IgD-negative memory B cell (primary cell): ENCODE data around the gene SUSD1. TPM values are rescaled to one million over a fixed set of nuclear protein-coding genes. Genes with fewer than 3 reads are reported as not detected.
"Not testable (repeated sequence)": the region's sequence is repeated elsewhere in the genome, so short reads cannot be mapped to it uniquely, and the experiment has no call there.

Experiments
- H3K27ac Mint-ChIP-seq, 3 donors: one replicate each; pipeline ENCODE4 v1.8.0; 2020 to 2022; ENCODE audit warnings: mild to moderate bottlenecking in 3 of 3, mixed read lengths in 3 of 3, moderate library complexity in 1 of 3
- H3K27me3 Mint-ChIP-seq: one replicate; pipeline ENCODE4 v1.8.0; 2021; ENCODE audit warnings: mixed read lengths
- H3K36me3 Mint-ChIP-seq: one replicate; pipeline ENCODE4 v1.8.0; 2020; ENCODE audit warnings: mild to moderate bottlenecking, mixed read lengths
- H3K4me1 Mint-ChIP-seq, 3 donors: one replicate each; pipeline ENCODE4 v1.8.0; 2020 to 2022; ENCODE audit warnings: mixed read lengths in 3 of 3, mild to moderate bottlenecking in 1 of 3
- H3K4me3 Mint-ChIP-seq, 4 donors: one replicate each; pipeline ENCODE4 v1.8.0; 2020 to 2022; ENCODE audit warnings: mild to moderate bottlenecking in 4 of 4, mixed read lengths in 4 of 4, moderate library complexity in 3 of 4
- H3K9me3 Mint-ChIP-seq, 3 donors: one replicate each; pipeline ENCODE4 v1.8.0; 2020 to 2021; ENCODE audit warnings: mixed read lengths in 3 of 3, mild to moderate bottlenecking in 1 of 3
- polyA plus RNA-seq: library from polyadenylated mRNA; unstranded; fragments of 300-500 nt; fragmentation: Illumina TruSeq; gene quantifications from one replicate; pipeline ENCODE4 v1.2.3, GENCODE V29; 2021

The SUSD1 gene
- polyA plus RNA-seq = 3.4 TPM

DNA sequence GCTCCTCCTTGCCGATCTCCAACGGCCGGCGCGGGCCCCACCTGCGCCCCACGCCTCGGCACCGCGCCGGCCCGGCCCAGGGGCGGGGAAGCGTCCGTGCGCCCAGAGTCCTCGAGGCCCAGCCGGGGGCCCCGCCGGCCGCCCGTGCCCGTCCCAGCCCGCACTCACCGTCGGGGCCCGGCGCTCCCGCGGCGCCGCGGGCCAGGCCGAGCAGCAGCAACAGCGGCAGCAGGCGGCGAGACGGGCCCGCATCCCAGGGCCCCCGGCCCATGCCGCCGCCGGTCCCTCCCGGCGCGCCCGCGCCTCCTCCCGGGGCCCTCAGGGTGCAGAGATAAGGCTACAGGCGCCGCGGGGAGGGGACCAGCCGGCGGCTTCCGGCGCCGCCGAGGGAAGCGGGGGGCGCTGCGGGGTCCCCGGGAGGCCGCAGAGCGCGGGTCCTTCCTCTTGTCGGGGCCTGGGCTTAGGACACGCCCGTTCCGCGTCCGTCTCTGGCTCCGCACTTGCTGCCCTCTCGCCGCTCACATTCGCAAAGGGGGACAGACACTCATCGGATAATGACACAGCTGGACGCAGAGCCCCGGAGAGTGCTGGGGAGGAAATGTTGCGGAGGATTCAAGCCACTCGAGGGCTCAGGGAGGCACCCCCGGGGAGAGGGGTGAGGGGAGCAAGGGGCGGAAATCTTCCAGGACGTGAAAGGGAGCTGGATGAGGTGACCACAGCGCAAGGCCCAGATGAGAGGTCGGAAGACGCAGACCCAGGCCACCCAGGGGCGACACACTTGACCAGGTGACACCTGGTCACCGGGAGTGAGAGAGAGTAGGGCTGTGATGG, at the start of gene SUSD1:
Gene SUSD1, minus strand, starts transcription at position 333 of the 831 bp plus-strand sequence. Its CDS starts 62 bp downstream, at position 271.
- H3K9me3 Mint-ChIP-seq = no peaks in the 10 kb centered on the region
- peaks cover 22 to 28% (median 23%) of the 10 kb centered on the region in 3 donors for H3K4me1 Mint-ChIP-seq
- peak within 1 kb of the TSS; percentile 85 to 95 (median 90) for H3K4me3 Mint-ChIP-seq
- H3K27ac Mint-ChIP-seq = peak within 1 kb of the TSS; percentile 59 to 90 (median 85)
- peaks cover 6% of the 10 kb centered on the region for H3K27me3 Mint-ChIP-seq
- H3K36me3 Mint-ChIP-seq = no peaks in the 10 kb centered on the region

- no peak overlapping the region for H3K27ac Mint-ChIP-seq
- H3K4me3 Mint-ChIP-seq = no peak overlapping the region
- no peaks in the 10 kb centered on the region for H3K27me3 Mint-ChIP-seq
- peaks cover 23% of the 10 kb centered on the region for H3K36me3 Mint-ChIP-seq
- H3K4me1 Mint-ChIP-seq = peaks cover 0 to 5% (median 2%) of the 10 kb centered on the region in 3 donors
- no peaks in the 10 kb centered on the region for H3K9me3 Mint-ChIP-seq
Observed at GRCh38 chr9:112224401-112225289, 49.5 kb upstream of the SUSD1 start.

DNA sequence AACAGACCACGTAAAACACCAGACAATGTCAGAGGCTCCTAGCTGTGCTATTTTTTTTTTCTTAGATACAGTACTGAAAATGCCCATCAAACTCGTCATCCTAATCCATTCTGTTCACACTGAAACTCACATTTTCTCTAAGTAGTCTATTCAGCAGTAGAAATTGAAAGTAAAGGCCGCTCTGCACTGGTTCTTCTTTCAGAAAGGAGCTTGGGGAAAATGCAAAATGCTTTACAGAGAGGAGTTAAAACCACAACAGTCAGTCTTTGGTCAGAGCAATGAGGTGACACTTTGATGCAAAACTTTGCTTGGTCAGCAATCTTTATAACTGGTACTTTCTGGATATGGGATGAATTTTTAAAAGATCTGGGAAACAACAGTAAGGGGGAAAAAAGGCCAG, 43.8 kb upstream of the SUSD1 start:
- Mint-ChIP-seq H3K27ac (peak overlapping the region in 2 of 3 donors; percentile 17 to 29), H3K27me3 (no peaks in the 10 kb centered on the region), H3K4me1 (peaks cover 7 to 19% (median 10%) of the 10 kb centered on the region in 3 donors), H3K4me3 (peak overlapping the region in 1 of 4 donors; percentile 31), H3K36me3 (peaks cover 13% of the 10 kb centered on the region), H3K9me3 (no peaks in the 10 kb centered on the region)

DNA sequence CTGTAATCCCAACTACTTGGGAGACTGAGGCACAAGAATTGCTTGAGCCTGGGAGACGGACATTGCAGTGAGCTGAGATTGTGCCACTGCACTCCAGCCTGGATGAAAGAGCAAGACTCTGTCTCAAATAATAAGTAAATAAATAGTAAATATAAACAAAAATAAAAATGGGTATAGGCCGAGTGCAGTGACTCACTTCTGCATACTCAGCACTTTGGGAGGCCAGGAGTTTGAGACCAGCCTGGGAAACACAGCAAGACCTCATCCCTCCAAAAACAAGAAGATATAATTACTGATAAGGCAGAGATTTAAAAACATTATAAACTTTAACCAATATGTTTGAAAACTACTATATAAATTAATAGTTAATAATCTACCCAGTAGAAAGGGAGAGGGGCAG, 37.8 kb upstream of the SUSD1 start:
- Mint-ChIP-seq H3K36me3 (peaks cover 27% of the 10 kb centered on the region), H3K9me3 (peaks cover 0 to 8% (median 4%) of the 10 kb centered on the region in 3 donors)

GRCh38 chr9:112207451-112207850, 32.4 kb upstream of the SUSD1 start:
- H3K9me3 Mint-ChIP-seq = peaks cover 2 to 13% (median 13%) of the 10 kb centered on the region in 3 donors
- H3K27ac Mint-ChIP-seq = no peak overlapping the region
- no peaks in the 10 kb centered on the region for H3K27me3 Mint-ChIP-seq
- H3K4me3 Mint-ChIP-seq = no peak overlapping the region
- no peaks in the 10 kb centered on the region for H3K4me1 Mint-ChIP-seq
- H3K36me3 Mint-ChIP-seq = peaks cover 27% of the 10 kb centered on the region

More for the DNA sequence above, 37.8 kb upstream of the SUSD1 start:
- Mint-ChIP-seq H3K4me3 (no peak overlapping the region), H3K4me1 (peaks cover 0 to 2% (median 0%) of the 10 kb centered on the region in 3 donors), H3K27ac (no peak overlapping the region), H3K27me3 (no peaks in the 10 kb centered on the region)

DNA sequence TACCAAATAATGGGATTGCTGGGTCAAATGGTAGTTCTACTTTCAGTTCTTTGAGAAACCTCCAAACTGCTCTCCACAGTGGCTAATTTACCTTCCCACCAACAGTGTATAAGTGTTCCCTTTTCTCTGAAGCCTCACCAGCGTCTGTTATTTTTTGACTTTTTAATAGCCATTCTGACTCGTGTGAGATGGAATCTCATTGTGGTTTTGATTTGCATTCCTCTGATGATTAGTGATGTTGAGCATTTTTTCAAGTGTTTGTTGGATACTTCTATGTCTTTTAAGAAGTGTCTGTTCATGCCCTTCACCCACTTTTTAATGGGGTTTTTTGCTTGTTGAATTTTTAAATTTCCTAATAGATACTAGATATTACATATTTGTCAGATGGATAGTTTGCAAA, 28.4 kb upstream of the SUSD1 start:
- Mint-ChIP-seq H3K9me3 (peaks cover 2 to 16% (median 14%) of the 10 kb centered on the region in 3 donors), H3K36me3 (peaks cover 14% of the 10 kb centered on the region), H3K4me1 (no peaks in the 10 kb centered on the region), H3K27me3 (no peaks in the 10 kb centered on the region), H3K27ac (no peak overlapping the region), H3K4me3 (no peak overlapping the region)

- peaks cover 2 to 3% (median 2%) of the 10 kb centered on the region in 3 donors for H3K9me3 Mint-ChIP-seq
- no peak overlapping the region for H3K4me3 Mint-ChIP-seq
- H3K27me3 Mint-ChIP-seq = no peaks in the 10 kb centered on the region
- no peak overlapping the region for H3K27ac Mint-ChIP-seq
- H3K36me3 Mint-ChIP-seq = peaks cover 6% of the 10 kb centered on the region
- H3K4me1 Mint-ChIP-seq = no peaks in the 10 kb centered on the region
Observed at GRCh38 chr9:112200711-112201110, 25.6 kb upstream of the SUSD1 start.

DNA sequence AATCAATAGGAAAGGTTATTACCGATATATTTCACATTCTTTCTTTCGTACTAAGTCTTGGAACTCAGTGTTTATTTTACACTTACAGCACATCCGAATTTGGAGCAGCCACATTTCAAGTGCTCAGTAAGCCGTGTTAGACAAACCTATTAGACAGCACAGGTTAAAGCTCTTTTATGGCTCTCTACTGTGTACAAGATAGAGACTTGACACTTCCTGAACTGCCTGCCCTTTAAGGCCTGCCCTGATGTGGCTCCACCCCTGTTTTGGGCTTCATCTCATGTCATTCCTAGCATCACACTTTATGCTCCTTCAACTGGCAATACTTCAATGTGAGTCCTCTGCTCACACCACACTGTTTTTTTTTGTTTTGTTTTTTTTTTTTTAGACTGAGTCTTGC, 23.5 kb upstream of the SUSD1 start:
- Mint-ChIP-seq H3K27me3 (no peaks in the 10 kb centered on the region), H3K27ac (no peak overlapping the region), H3K4me3 (no peak overlapping the region)

DNA sequence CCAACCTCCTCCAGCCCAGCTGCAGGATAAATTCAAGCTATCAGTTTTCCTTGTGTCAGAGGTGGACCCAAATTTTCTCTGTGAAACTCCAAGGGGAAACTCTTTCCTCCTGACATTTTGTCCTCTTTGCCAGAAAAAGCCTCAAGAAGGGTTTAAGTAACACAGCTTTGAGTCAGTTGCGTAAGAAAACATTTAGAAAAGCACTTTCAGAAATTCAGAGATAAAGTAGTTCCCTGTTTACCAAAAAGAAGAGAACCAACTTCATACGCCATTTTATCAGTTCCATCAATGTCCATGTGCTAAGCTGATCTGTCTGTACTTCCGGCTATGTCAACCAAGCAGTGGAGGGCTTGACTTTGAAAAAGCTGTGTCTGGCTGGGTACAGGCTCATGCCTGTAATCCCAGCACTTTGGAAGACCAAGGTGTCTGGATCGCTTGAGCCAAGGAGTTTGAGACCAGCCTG, 19.9 kb upstream of the SUSD1 start:
- no peak overlapping the region for H3K27ac Mint-ChIP-seq
- no peaks in the 10 kb centered on the region for H3K27me3 Mint-ChIP-seq
- H3K4me3 Mint-ChIP-seq = no peak overlapping the region
- no peaks in the 10 kb centered on the region for H3K4me1 Mint-ChIP-seq
- peaks cover 9% of the 10 kb centered on the region for H3K36me3 Mint-ChIP-seq
- no peaks in the 10 kb centered on the region for H3K9me3 Mint-ChIP-seq

More for the DNA sequence above, 23.5 kb upstream of the SUSD1 start:
- Mint-ChIP-seq H3K36me3 (peaks cover 6% of the 10 kb centered on the region), H3K4me1 (no peaks in the 10 kb centered on the region), H3K9me3 (peaks cover 2 to 3% (median 2%) of the 10 kb centered on the region in 3 donors)

DNA sequence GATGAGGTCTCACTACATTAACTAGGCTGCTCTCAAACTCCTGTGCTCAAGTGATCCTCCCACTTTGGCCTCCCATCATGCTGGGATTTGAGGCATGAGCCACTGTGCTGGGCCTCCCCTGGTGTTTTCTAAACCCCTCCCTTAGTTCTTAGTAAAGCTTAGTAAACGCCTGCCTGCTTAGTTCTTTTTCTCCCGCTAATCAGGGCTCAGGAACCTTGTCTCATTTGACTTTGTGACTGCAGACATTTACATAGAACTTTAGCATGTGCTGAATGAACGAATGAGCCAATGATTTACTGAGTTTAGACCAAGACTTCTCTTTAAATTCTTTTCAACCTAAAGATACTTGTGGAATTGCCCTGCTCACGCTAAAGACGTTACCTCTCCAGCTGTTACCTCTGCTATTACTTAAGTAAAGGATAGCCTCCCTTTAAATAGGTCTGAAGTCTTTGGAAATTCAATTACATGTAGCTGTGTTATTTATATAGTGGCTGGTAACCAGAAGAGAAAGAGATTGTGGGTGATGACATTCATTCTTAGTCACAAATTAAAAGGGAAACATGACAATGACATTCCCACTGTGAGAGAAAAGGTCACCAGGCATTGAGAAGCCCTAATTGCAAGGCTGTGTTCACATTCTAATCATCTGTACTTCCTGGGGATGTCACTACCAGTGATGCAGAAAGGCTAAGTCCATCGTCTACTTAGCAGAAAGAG, 18.6 kb upstream of the SUSD1 start:
- Mint-ChIP-seq H3K4me3 (no peak overlapping the region), H3K27ac (no peak overlapping the region), H3K4me1 (peaks cover 0 to 2% (median 0%) of the 10 kb centered on the region in 3 donors), H3K36me3 (peaks cover 7% of the 10 kb centered on the region), H3K9me3 (no peaks in the 10 kb centered on the region), H3K27me3 (no peaks in the 10 kb centered on the region)

DNA sequence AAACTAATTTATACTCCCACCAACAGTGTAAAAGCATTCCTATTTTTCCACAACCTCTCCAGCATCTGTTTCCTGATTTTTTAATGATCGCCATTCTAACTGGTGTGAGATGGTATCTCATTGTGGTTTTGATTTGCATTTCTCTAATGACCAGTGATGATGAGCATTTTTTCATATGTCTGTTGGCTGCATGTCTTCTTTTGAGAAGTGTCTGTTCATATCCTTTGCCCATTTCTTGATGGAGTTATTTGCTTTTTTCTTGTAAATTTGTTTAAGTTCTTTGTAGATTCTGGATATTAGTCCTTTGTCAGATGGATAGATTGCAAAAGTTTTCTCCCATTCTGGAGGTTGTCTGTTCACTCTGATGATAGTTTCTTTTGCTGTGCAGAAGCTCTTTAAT, 15.2 kb upstream of the SUSD1 start:
- H3K4me1 Mint-ChIP-seq, H3K27ac Mint-ChIP-seq, H3K27me3 Mint-ChIP-seq, H3K4me3 Mint-ChIP-seq, H3K9me3 Mint-ChIP-seq, H3K36me3 Mint-ChIP-seq: not testable (repeated sequence)

DNA sequence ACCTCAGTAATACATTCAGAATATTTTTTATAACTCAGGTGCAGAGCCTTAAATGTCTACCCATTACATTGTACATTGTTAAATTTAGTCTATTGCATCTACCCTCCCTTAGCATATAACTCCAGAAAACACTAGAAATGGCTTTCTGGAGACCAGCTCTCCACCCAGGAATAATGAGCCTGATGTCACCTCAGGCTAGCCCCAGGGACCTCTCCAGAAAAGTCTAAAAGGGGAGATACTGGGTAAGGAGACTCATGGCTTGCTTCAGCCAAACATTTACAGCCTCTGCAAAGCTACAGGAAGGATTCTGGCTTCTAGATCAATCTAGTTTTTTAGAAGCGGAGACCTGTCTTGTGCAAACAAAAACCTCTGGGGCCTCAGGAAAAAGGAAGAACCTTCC, 13.8 kb upstream of the SUSD1 start:
- H3K27me3 Mint-ChIP-seq = no peaks in the 10 kb centered on the region
- peaks cover 0 to 4% (median 0%) of the 10 kb centered on the region in 3 donors for H3K4me1 Mint-ChIP-seq
- H3K4me3 Mint-ChIP-seq = no peak overlapping the region
- H3K27ac Mint-ChIP-seq = no peak overlapping the region
- no peaks in the 10 kb centered on the region for H3K9me3 Mint-ChIP-seq
- peaks cover 5% of the 10 kb centered on the region for H3K36me3 Mint-ChIP-seq

DNA sequence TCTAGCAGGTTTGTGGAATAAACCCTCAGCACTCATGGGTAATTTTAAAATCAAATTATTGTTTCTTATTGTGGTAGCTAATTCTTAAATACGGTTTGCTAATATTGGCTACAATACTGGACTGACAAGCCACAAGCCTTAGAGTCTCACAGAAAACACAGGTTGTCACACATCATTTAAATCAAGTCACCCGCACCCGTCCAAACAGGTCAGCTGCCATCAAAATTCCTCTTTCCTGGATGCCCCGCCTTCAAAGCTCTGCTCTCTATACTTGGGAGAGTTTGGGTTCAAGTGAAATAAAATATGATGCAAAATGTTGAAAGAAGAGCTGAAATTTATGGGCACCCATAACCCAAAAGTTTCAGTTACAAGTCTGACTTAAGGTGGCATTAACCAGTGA, 12.3 kb upstream of the SUSD1 start:
- peaks cover 7% of the 10 kb centered on the region for H3K36me3 Mint-ChIP-seq
- no peak overlapping the region for H3K27ac Mint-ChIP-seq
- H3K27me3 Mint-ChIP-seq = no peaks in the 10 kb centered on the region
- H3K4me3 Mint-ChIP-seq = no peak overlapping the region
- H3K9me3 Mint-ChIP-seq = peaks cover 2 to 6% (median 2%) of the 10 kb centered on the region in 3 donors
- H3K4me1 Mint-ChIP-seq = peaks cover 0 to 4% (median 0%) of the 10 kb centered on the region in 3 donors

- Mint-ChIP-seq H3K4me3 (no peak overlapping the region), H3K27me3 (no peaks in the 10 kb centered on the region), H3K4me1 (peaks cover 0 to 4% (median 0%) of the 10 kb centered on the region in 3 donors), H3K9me3 (peaks cover 2 to 6% (median 2%) of the 10 kb centered on the region in 3 donors), H3K36me3 (peaks cover 7% of the 10 kb centered on the region), H3K27ac (peak overlapping the region in 1 of 3 donors; percentile 76)
Observed at GRCh38 chr9:112186695-112187094, 11.6 kb upstream of the SUSD1 start.
